ENCODE results near the gene SLC8A1.

GRCh38 chr2:40384233-40384632, 67.7 kb downstream of the SLC8A1 start:
- no peak for TF ChIP-seq CTCF (IDR thresholded peaks at IDR 0.05)
- no peak for TF ChIP-seq POLR2A (IDR thresholded peaks at IDR 0.05)

Data from testis (tissue), 2 donors.